GM10266 (cell line): ENCODE measurements around the gene PLIN4.
A peak's percentile ranks its signal among the peaks of the same experiment; 100 is the strongest.

Experiments
- DNase-seq: peaks from one replicate; pipeline ENCODE4 v3.0.0; 2012; ENCODE audit errors: extremely low spot score
- TF ChIP-seq, protein P1 (sequence below): IDR thresholded peaks from 2 replicates; pipeline ENCODE4 v1.5.1; 2012; ENCODE audit warnings: mild to moderate bottlenecking, low read depth; ENCODE audit not compliant: control insufficient read depth, insufficient read depth; ENCODE audit errors: missing control alignments

The PLIN4 gene

DNA sequence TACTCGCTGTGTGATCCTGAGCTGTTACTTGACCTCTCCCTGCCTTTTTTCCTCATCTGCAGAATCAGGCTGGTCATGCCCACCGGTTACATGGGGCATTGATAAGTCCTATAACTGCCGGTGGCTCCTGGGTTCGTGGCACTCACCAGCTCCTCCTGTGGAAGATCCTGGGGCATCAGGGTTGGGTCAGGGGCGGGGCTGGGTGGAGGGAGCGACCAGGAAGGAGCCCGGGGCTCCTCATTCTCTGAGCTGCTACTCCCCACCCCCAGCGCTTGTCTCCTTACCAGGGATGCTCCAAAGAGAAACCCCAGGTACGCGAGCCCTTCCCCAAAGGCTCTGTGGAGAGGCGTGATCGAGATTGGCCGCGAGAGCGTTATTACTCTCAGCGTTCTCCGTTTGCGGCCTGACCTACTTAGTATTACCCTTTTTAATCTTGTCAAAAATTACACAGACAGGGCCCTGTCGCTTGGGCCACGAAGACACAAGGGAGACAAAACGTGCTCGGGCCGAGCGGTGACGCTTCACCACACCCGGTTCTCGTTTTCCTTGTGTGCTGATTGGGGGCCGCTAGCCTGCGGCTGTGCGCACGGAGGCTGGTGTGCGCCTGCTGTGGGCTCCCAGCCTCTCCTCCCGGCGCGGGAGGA lies 35.4 kb downstream of the PLIN4 start:
- no peak for DNase-seq
- TF ChIP-seq, protein P1, sequence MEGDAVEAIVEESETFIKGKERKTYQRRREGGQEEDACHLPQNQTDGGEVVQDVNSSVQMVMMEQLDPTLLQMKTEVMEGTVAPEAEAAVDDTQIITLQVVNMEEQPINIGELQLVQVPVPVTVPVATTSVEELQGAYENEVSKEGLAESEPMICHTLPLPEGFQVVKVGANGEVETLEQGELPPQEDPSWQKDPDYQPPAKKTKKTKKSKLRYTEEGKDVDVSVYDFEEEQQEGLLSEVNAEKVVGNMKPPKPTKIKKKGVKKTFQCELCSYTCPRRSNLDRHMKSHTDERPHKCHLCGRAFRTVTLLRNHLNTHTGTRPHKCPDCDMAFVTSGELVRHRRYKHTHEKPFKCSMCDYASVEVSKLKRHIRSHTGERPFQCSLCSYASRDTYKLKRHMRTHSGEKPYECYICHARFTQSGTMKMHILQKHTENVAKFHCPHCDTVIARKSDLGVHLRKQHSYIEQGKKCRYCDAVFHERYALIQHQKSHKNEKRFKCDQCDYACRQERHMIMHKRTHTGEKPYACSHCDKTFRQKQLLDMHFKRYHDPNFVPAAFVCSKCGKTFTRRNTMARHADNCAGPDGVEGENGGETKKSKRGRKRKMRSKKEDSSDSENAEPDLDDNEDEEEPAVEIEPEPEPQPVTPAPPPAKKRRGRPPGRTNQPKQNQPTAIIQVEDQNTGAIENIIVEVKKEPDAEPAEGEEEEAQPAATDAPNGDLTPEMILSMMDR: no peak

DNA sequence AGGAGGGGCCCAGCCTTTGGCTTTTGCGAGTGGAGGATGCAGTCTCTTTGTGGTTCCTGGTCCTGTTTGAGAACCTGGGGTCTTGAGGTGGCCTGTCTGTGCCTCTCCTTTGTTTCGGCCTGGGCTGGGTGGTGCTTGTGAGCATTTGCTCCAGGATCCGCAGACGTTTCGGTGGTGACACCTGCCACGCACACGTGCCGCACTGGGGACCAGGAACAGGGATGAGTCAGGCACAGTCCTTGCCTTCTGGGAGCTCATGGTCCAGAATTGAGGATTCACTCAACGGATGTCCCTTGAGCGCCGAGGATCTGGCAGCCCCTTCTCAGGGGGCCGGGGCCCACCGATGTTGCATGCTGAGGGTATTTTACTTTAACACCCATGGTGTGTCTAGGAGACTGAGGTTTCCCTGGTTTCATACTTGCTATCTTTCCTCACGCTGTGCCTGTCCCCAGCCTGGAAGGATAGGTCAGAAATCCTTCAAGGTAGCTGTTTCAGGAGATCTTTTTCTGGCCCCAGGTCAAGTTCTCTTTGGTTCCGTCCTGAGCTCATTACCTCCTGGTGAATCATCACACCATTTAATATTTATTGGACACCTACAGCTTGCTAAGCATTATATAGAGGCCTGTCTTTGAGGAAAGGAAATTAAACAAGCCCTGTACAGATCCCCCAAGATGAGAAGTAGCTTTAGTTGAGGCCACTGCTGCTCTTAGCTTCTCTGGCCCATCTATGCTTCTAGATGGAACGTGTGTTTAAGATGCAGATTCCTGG lies 41.1 kb downstream of the PLIN4 start:
- TF ChIP-seq, protein P1: no peak
- DNase-seq: no peak

DNA sequence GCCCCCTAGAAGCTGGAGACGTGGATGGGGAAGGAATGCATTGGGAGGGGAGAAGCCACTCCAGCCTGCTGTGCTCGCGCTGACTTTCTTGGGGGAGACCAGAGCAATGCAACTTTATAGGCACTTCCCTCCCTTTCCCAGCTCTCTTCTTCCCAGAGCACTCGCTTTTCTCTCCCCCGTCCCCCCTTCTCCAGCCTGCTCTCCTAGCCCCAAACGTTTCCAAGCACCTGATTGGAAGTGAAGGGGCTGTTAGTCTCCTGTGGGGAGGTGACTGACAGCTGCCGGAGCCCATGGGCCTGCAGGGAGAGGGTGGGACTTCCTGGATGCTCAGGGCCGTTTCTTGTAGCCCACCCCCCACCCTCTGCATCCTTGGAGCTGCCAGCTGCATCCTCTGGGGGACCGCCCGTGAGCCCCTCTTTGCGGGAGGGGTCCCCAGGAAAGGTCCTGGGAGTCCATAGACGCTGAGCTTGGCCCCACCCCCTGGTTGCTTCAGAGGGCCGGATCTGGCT lies 43.7 kb downstream of the PLIN4 start:
- TF ChIP-seq, protein P1: no peak
- peak; percentile 91 for DNase-seq

DNA sequence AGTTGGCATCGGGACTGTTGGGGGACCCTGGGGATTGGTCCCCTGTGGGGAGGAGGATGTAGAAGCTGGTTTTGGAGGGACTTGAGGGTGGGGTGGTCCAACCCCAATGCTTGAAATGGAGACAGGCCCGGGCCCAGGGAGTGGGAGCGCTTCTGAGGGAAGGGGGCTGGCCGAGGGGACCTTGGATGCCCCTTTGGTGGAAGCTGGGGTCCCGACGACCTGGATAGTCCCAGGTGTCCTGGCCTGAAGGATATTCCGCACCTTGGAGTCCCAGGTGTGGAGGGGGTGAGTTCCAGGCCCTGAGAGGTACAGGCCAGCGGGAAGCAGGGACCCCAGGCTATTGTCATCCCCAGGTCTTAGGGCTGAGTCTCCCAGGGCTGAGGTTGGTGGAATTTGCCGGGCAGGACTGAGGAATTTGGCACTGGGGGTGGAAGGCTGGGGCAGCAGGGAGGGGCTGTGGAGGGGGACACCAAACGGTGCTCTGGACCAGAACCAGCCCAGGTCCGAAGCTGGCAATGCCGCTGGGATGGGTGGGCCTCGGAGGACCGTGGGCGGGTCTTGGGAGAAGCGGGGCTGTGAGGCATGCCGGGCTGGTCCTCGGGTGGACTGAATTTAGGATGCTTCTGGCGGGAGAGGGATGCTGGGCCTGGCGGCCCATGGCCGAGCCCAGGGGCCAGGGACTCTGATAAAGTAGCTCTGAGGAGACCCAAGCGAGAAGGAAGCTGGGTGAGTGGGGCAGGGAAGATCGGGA lies 44.3 kb downstream of the PLIN4 start:
- TF ChIP-seq, protein P1: no peak
- no peak for DNase-seq

DNA sequence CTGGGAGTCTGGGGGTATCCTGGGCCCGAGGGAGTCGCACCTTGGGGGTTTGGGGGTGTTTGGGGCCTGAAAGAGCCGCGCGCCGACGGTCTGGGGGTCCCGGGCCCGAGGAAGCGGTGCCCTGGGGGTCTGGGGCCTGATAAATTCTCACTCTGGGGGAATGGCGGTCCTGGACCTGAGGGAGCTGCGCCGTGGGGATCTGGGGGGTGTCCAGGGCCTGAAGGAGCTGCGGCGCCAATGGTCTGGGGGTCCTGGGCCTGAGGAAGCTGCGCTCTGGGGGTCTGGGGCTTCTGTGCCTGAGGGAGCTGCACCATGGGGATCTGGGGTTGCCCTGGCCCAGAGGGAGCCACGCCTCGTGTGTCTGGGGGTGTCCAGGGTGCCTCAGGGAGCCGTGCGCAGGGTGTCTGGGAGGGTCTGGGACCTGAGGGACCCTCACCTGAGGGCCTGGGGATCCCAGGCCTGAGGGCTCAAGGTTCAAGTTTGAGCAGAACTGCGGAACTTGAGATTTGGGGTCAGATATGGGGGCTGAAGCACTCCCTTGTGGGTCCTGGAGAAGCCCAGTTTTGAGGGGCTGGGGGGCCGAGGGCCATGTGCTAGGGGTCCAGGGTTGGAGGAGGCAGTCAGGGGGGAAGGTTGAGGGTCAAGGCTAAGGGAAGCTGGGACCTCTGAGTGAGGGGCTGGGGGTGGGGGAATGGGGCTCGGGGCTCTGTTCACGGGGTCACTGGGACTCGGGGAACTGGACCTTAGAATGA lies 45.1 kb downstream of the PLIN4 start:
- DNase-seq: no peak
- TF ChIP-seq, protein P1: no peak

DNA sequence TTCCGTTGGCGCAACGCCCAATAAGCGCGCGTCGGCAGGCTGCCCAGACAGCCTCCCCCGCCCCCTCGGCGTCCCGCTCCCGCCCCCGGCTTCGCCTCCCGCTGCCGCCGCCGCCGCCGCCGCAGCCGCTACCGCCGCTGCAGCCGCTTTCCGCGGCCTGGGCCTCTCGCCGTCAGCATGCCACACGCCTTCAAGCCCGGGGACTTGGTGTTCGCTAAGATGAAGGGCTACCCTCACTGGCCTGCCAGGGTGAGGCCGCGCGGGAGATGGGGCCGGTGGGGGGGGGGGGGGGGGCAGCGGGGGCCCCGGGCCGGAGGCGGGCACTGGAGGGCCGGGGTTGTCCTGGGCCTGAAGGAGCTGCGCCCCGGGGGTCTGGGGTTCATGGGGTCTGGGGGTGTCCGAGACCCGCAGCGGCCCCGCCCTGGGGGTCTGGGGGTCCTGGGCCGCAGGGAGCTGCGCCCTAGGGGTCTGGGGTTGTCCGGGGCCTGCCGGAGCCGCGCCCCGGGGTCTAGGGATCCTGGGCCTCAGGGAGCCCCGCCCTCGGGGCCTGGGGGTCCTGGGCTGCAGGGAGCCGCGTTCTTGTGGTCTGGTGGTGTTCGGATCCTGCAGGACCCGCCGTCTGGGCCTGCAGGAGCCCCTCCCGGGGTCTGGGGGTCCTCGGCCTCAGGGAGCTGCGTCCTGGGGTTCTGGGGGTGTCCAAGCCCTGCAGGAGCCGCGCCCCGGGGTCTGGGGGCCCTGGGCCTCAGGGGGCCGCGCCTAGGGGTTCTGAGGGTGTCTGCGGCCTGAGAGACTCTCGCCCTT lies 45.9 kb downstream of the PLIN4 start, which contains the start of gene HDGFL2:
Gene HDGFL2 (plus strand): TSS at position 124 of the 801 bp plus-strand sequence. CDS start 54 bp downstream, at position 178.
- peak; percentile 53 for DNase-seq
- TF ChIP-seq, protein P1: no peak
